Thyroid gland (tissue), 4 donors: ENCODE results near the gene DLL1. TPM values are rescaled to one million over a fixed set of nuclear protein-coding genes. Genes with fewer than 3 reads are reported as not detected.

Experiments used
- DNase-seq, 2 donors: peaks; one replicate each; pipeline ENCODE4 v3.0.0-alpha.2; 2019
- H3K27ac ChIP-seq, 3 donors: fragments of 200-600 bp; sonication (generic); 1 replicate in 2 of 3; 2 replicates in 1 of 3; pipeline ENCODE4 v1.5.1; 2016 to 2019; ENCODE audit warnings: mild to moderate bottlenecking in 1 of 3, moderate library complexity in 1 of 3
- H3K27me3 ChIP-seq: fragments of 200-600 bp; sonication (generic); one replicate; pipeline ENCODE4 v1.5.1; 2019
- H3K36me3 ChIP-seq, 2 donors: fragments of 200-600 bp; sonication (generic); one replicate each; pipeline ENCODE4 v1.5.1; 2016 to 2019
- H3K4me1 ChIP-seq, 2 donors: fragments of 200-600 bp; sonication (generic); one replicate each; pipeline ENCODE4 v1.5.1; 2017 to 2019
- H3K4me3 ChIP-seq, 3 donors: fragments of 200-600 bp; sonication (generic); replicated peaks in 1 of 3; 1 replicate in 2 of 3; 2 replicates in 1 of 3; pipeline ENCODE4 v1.5.1; 2016; ENCODE audit warnings: mild to moderate bottlenecking in 1 of 3
- H3K9me3 ChIP-seq: fragments of 200-600 bp; sonication (generic); one replicate; pipeline ENCODE4 v1.5.1; 2017
- POLR2A ChIP-seq, 2 donors: fragments of 450-650 bp; IDR thresholded peaks; one replicate each; pipeline ENCODE4 v1.6.1; 2017; ENCODE audit warnings: antibody characterized with exemption in 2 of 2, mild to moderate bottlenecking in 2 of 2, moderate library complexity in 1 of 2
- WGBS, 2 donors: methylation state at CpG; one replicate each; pipeline ENCODE4 v1.1.5; 2017; 5-methylcytosine and 5-hydroxymethylcytosine counted together
- intact Hi-C: fragments of 100-400 bp; cut with DNase I; formaldehyde crosslinking; loops from one replicate; pipeline ENCODE4 v1.15.1; 2023
- total RNA-seq, 4 donors: library from RNA; depleted of rRNA; stranded (reverse); fragments of >200 nt; gene quantifications; one replicate each; pipeline ENCODE4 v1.2.3, GENCODE V29; 2016
- TF ChIP-seq, protein P1 (sequence below), 6 experiments: fragments of 200-600 bp in 3 of 6; fragments of 450-650 bp in 3 of 6; sonication (generic) in 3 of 6; IDR thresholded peaks; one replicate each; pipeline ENCODE4 v1.5.1; 2016 to 2019; ENCODE audit warnings: antibody characterized with exemption in 6 of 6, mild to moderate bottlenecking in 2 of 6, inconsistent platforms in 1 of 6, moderate library complexity in 1 of 6

DLL1 gene
- total RNA-seq, 4 donors from 2014 or later, result 6.6 to 14.9 (median 11.5) TPM

DNA sequence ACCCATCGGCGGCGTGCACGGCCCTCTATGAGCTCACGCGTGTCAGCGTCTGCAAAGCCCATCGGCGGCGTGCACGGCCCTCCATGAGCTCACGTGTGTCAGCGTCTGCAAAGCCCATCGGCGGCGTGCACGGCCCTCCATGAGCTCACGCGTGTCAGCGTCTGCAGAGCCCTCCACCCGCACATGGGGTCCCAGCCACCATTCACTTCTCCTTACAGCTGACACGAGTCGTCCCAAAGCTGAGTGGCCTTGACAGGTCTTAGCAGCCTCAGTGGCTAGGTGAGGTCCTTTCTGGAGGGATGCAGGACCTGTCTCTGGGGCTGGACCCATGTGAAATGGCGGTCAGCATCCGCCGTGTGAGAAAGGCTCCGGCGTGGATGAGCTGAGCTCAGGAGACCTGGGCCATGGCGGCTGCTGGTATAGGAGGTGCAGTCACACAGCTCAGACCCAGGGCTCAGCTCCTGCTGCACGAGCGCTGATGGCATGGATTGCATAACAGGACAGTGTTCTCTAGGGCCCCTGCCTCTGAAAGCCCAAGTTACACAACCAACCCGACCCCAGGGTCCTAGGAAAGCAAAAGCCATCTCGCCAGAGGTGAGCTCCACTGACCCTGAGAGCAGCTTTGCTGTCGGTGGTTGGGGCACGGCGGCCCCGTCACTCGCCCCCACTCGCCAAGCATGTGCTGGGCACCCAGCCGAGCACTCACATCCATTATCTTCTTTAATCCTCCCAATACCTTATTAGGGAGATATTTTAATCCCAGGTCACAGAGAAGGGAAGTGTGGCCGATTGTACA is 38.9 kb downstream of the DLL1 start:
- Histone ChIP-seq H3K27me3 (no peaks in the 10 kb centered on the region), H3K4me1 (no peaks in the 10 kb centered on the region), H3K9me3 (no peaks in the 10 kb centered on the region), H3K36me3 (no peaks in the 10 kb centered on the region), H3K4me3 (no peak overlapping the region), H3K27ac (no peak overlapping the region)
- intact Hi-C loops, result no loop called here
- WGBS, 2 donors, result 90 to 91% methylated on average over 33 to 38 of the region's 41 CpGs
- no peak for DNase-seq
- no peak for TF ChIP-seq POLR2A (IDR thresholded peaks at IDR 0.05)
- TF ChIP-seq, protein P1, sequence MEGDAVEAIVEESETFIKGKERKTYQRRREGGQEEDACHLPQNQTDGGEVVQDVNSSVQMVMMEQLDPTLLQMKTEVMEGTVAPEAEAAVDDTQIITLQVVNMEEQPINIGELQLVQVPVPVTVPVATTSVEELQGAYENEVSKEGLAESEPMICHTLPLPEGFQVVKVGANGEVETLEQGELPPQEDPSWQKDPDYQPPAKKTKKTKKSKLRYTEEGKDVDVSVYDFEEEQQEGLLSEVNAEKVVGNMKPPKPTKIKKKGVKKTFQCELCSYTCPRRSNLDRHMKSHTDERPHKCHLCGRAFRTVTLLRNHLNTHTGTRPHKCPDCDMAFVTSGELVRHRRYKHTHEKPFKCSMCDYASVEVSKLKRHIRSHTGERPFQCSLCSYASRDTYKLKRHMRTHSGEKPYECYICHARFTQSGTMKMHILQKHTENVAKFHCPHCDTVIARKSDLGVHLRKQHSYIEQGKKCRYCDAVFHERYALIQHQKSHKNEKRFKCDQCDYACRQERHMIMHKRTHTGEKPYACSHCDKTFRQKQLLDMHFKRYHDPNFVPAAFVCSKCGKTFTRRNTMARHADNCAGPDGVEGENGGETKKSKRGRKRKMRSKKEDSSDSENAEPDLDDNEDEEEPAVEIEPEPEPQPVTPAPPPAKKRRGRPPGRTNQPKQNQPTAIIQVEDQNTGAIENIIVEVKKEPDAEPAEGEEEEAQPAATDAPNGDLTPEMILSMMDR (IDR thresholded peaks at IDR 0.05), result no peak

DNA sequence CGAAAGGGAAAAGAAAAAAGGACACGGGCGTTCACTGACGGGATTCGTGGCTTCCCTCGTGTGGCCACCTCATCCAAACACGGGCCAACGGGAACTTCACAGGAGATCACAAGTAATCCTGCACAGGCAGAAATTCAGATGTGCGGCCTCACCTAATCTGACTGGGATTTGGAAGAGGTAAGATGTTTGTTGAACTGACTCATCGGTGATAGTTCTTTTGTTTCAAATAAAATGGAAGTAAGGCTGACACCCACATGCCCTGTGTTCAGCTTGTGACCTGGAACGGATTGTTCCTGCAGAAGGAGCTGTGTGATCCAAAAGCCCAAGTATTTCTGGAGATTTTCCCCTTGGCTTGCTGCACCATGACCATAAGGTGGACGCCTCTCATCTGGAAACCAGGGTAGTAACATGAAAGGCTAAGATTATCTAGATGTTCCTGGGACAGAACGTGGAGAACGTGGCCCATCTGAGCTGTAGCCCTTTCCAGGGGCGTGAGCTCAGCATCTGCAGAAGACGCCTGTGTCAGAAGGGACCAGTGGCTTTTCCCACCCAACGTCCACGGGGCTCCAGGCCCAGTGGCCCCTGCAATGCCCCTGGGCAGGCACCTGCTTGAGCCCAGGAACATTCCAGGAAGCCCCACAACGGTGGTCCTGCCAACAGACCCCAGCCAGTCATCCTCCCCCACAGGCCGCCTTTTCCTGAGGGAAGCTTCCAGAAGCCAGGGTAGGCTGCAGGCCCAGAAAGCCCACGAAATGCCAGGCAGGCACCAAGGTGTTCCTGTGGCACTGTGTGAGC is 39.7 kb downstream of the DLL1 start:
- H3K27ac ChIP-seq, result no peak overlapping the region
- no peaks in the 10 kb centered on the region for H3K9me3 ChIP-seq
- TF ChIP-seq POLR2A (IDR thresholded peaks at IDR 0.05), result no peak
- TF ChIP-seq, protein P1 (IDR thresholded peaks at IDR 0.05), result no peak
- H3K4me3 ChIP-seq, result no peak overlapping the region
- no peak for DNase-seq
- WGBS, 2 donors, result 85 to 91% methylated on average over 17 to 21 of the region's 21 CpGs
- no peaks in the 10 kb centered on the region for H3K4me1 ChIP-seq
- H3K27me3 ChIP-seq, result no peaks in the 10 kb centered on the region
- intact Hi-C loops, result no loop called here
- H3K36me3 ChIP-seq, result no peaks in the 10 kb centered on the region

DNA sequence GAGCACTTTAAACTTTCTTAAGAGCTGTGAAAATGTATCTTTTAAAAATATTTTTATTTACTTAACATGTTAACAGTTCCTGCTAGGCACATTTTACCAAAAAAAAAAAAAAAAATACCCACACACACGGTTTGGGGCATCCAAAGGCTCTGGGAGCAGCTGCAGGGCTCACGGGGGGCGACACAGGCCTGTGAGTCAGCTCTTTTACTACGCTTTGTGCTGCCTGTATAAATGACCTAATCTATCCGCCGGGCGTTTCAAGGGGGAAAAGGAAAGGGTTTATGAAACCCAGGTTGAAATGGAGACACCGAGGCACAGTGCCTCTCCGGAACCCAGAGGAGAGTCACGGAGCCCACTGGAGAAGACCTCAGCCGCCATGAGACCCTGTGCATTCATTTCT is 40.4 kb downstream of the DLL1 start:
- intact Hi-C loops, result no loop called here
- H3K27ac ChIP-seq, result no peak overlapping the region

DNA sequence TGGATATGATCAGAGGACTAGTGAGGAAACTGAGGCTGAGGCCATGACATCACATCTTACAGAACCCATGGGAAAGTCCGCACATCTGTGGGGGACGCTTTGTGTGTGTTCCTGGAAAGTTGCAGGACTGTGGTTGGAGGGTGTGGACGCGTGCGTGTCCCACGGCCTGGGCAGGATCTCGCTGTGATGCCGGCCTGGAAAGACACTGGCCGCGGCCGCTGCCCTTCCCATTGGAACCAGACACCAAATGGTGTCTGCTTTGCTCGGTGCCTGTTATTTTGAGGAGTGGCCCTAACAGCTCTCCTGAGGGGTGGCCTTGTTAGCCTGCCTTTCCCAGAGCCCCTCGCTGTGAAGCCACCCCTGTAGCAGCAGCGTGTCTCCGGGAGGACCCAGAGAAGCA is 41.1 kb downstream of the DLL1 start:
- no peaks in the 10 kb centered on the region for H3K36me3 ChIP-seq
- no peaks in the 10 kb centered on the region for H3K4me1 ChIP-seq
- intact Hi-C loops, result no loop called here
- H3K27ac ChIP-seq, result no peak overlapping the region
- H3K27me3 ChIP-seq, result no peaks in the 10 kb centered on the region
- 91 to 93% methylated on average over 15 of the region's 15 CpGs for WGBS, 2 donors
- no peak for TF ChIP-seq POLR2A (IDR thresholded peaks at IDR 0.05)
- TF ChIP-seq, protein P1 (IDR thresholded peaks at IDR 0.05), result no peak
- DNase-seq, result no peak
- H3K4me3 ChIP-seq, result no peak overlapping the region
- no peaks in the 10 kb centered on the region for H3K9me3 ChIP-seq

More for the DNA sequence above, 40.4 kb downstream of the DLL1 start:
- no peak for TF ChIP-seq POLR2A (IDR thresholded peaks at IDR 0.05)
- TF ChIP-seq, protein P1 (IDR thresholded peaks at IDR 0.05), result no peak
- no peaks in the 10 kb centered on the region for H3K36me3 ChIP-seq
- no peaks in the 10 kb centered on the region for H3K9me3 ChIP-seq
- WGBS, 2 donors, result 87 to 88% methylated on average over 11 of the region's 11 CpGs
- no peaks in the 10 kb centered on the region for H3K4me1 ChIP-seq
- no peak overlapping the region for H3K4me3 ChIP-seq
- DNase-seq, result no peak
- H3K27me3 ChIP-seq, result no peaks in the 10 kb centered on the region
